H1 (cell line): ENCODE measurements around the gene KCNJ4. TPM values are rescaled to one million over a fixed set of nuclear protein-coding genes. Genes with fewer than 3 reads are reported as not detected.
"Not testable (repeated sequence)": the region's sequence is repeated elsewhere in the genome, so short reads cannot be mapped to it uniquely, and the experiment has no call there.

Source experiments
- CTCF ChIA-PET: fragments of 300-600 bp; sonication (Branson Sonifier 250); formaldehyde crosslinking; loops from one replicate; lab custom pipeline; 2021; ENCODE audit not compliant: partially characterized antibody; lab: Charles Lee
- POLR2A ChIA-PET: fragments of 300-600 bp; sonication (Branson Sonifier 250); formaldehyde crosslinking; loops from one replicate; lab custom pipeline; 2021; ENCODE audit warnings: inconsistent platforms; ENCODE audit not compliant: partially characterized antibody; lab: Charles Lee
- DNase-seq, 2 experiments: peaks; one replicate each; pipeline versions ENCODE4 v3.0.0 to v3.0.0-alpha.2; 2010 to 2022; ENCODE audit warnings: low spot score in 2 of 2, low read depth in 1 of 2, mixed read lengths in 1 of 2
- FAIRE-seq: peaks from 2 replicates; lab custom pipeline; 2011; peaks lifted over from hg19 to GRCh38; lab: Jason Lieb, UNC
- H2AFZ ChIP-seq: 2 replicates; pipeline ENCODE4 v1.8.1; 2012; ENCODE audit warnings: low read length, inconsistent platforms
- H2AK5ac ChIP-seq: 2 replicates; pipeline ENCODE4 v1.6.1; 2013; ENCODE audit warnings: low read depth, low read length
- H2BK120ac ChIP-seq: replicated peaks from 2 replicates; pipeline ENCODE3; 2013; ENCODE audit warnings: low read depth, low read length, inconsistent platforms
- H2BK12ac ChIP-seq: 2 replicates; pipeline ENCODE4 v1.6.1; 2013; ENCODE audit warnings: low read depth, low read length
- H2BK15ac ChIP-seq: 2 replicates; pipeline ENCODE4 v1.6.1; 2013; ENCODE audit warnings: low read length
- H2BK20ac ChIP-seq: 2 replicates; pipeline ENCODE4 v1.6.1; 2013; ENCODE audit warnings: low read length
- H2BK5ac ChIP-seq: 2 replicates; pipeline ENCODE4 v1.6.1; 2013; ENCODE audit warnings: low read depth, low read length
- H3K14ac ChIP-seq: 2 replicates; pipeline ENCODE4 v1.6.1; 2013; ENCODE audit warnings: inconsistent platforms; ENCODE audit not compliant: insufficient read length
- H3K18ac ChIP-seq: 2 replicates; pipeline ENCODE4 v1.6.1; 2013; ENCODE audit warnings: low read length; ENCODE audit errors: extremely low read depth
- H3K23ac ChIP-seq: 2 replicates; pipeline ENCODE4 v1.6.1; 2013; ENCODE audit warnings: inconsistent platforms; ENCODE audit not compliant: insufficient read length
- H3K23me2 ChIP-seq: 2 replicates; pipeline ENCODE4 v1.6.1; 2013; ENCODE audit warnings: low read depth, low read length
- H3K27ac ChIP-seq: 2 replicates; pipeline ENCODE4 v1.6.1; 2011; ENCODE audit warnings: low read depth, low read length, inconsistent platforms
- H3K27me3 ChIP-seq, 4 experiments: replicated peaks in 1 of 4; 1 replicate in 1 of 4; 2 replicates in 3 of 4; pipeline versions ENCODE4 v1.6.1 to v1.8.1; 2011 to 2013; ENCODE audit warnings: low read length in 3 of 4, mild to moderate bottlenecking in 3 of 4, inconsistent platforms in 2 of 4, mixed read lengths in 2 of 4, moderate library complexity in 1 of 4; ENCODE audit not compliant: control insufficient read depth in 3 of 4, insufficient read depth in 3 of 4; ENCODE audit errors: extremely low read depth in 1 of 4
- H3K36me3 ChIP-seq, 4 experiments: 2 replicates each; pipeline versions ENCODE4 v1.6.1 to v1.8.1; 2011 to 2013; ENCODE audit warnings: mild to moderate bottlenecking in 4 of 4, low read length in 3 of 4, moderate library complexity in 2 of 4, control low read depth in 1 of 4, inconsistent platforms in 1 of 4; ENCODE audit not compliant: insufficient read depth in 4 of 4, control insufficient read depth in 2 of 4
- H3K4ac ChIP-seq: replicated peaks from 2 replicates; pipeline ENCODE3; 2013; ENCODE audit warnings: low read length, low read depth, mixed read lengths, inconsistent platforms; ENCODE audit not compliant: insufficient read length
- H3K4me1 ChIP-seq, 4 experiments: replicated peaks in 1 of 4; 1 replicate in 1 of 4; 2 replicates in 3 of 4; pipeline versions ENCODE4 v1.6.1 to v1.8.1; 2011 to 2013; ENCODE audit warnings: low read length in 3 of 4, inconsistent platforms in 2 of 4, mixed read lengths in 1 of 4; ENCODE audit not compliant: insufficient read depth in 4 of 4, control insufficient read depth in 3 of 4
- H3K4me2 ChIP-seq, 2 experiments: 2 replicates each; pipeline versions ENCODE4 v1.6.1 to v1.8.1; 2011 to 2013; ENCODE audit warnings: low read depth in 2 of 2, low read length in 2 of 2, control low read depth in 1 of 2, inconsistent platforms in 1 of 2, mild to moderate bottlenecking in 1 of 2; ENCODE audit not compliant: insufficient read depth in 1 of 2
- H3K4me3 ChIP-seq, 4 experiments: fragments of 200-600, 300-600 bp in 1 of 4; sonication (generic), shearing (Covaris generic), sonication (Bioruptor Twin) in 1 of 4; 2 replicates each; pipeline versions ENCODE4 v1.5.1 to v1.8.1; 2011 to 2016; ENCODE audit warnings: low read length in 4 of 4, low read depth in 3 of 4, control low read depth in 2 of 4, inconsistent platforms in 2 of 4, mild to moderate bottlenecking in 2 of 4, mixed read lengths in 1 of 4, moderate library complexity in 1 of 4; ENCODE audit not compliant: insufficient read depth in 2 of 4; ENCODE audit errors: extremely low read depth in 1 of 4
- H3K56ac ChIP-seq: replicated peaks from 2 replicates; pipeline ENCODE3; 2013; ENCODE audit warnings: low read depth, mild to moderate bottlenecking, mixed read lengths, low read length, inconsistent platforms; ENCODE audit not compliant: insufficient read length
- H3K79me1 ChIP-seq: 2 replicates; pipeline ENCODE4 v1.6.1; 2013; ENCODE audit warnings: low read depth, low read length, control low read depth
- H3K79me2 ChIP-seq, 2 experiments: 2 replicates each; pipeline versions ENCODE4 v1.6.1 to v1.8.1; 2012 to 2013; ENCODE audit warnings: low read length in 2 of 2, mild to moderate bottlenecking in 2 of 2, inconsistent platforms in 1 of 2; ENCODE audit not compliant: insufficient read depth in 2 of 2, control insufficient read depth in 1 of 2
- H3K9ac ChIP-seq, 4 experiments: replicated peaks in 1 of 4; 1 replicate in 1 of 4; 2 replicates in 3 of 4; pipeline versions ENCODE4 v1.6.1 to v1.8.1; 2011 to 2013; ENCODE audit warnings: low read depth in 3 of 4, low read length in 3 of 4, control low read depth in 2 of 4, mild to moderate bottlenecking in 2 of 4, moderate library complexity in 2 of 4, inconsistent platforms in 1 of 4; ENCODE audit errors: extremely low read depth in 1 of 4
- H3K9me3 ChIP-seq, 2 experiments: 2 replicates each; pipeline versions ENCODE4 v1.6.1 to v1.8.1; 2012 to 2013; ENCODE audit warnings: mild to moderate bottlenecking in 2 of 2, moderate library complexity in 2 of 2, control low read depth in 1 of 2, inconsistent platforms in 1 of 2, low read depth in 1 of 2, low read length in 1 of 2, mixed read lengths in 1 of 2; ENCODE audit not compliant: insufficient read depth in 2 of 2
- H4K20me1 ChIP-seq, 2 experiments: replicated peaks in 1 of 2; 2 replicates each; pipeline versions ENCODE3 to v1.8.1; 2011 to 2013; ENCODE audit warnings: inconsistent platforms in 2 of 2, low read length in 2 of 2, mild to moderate bottlenecking in 1 of 2; ENCODE audit not compliant: insufficient read depth in 2 of 2, control insufficient read depth in 1 of 2
- H4K5ac ChIP-seq: 2 replicates; pipeline ENCODE4 v1.6.1; 2013; ENCODE audit warnings: low read length, low read depth, mixed read lengths, inconsistent platforms; ENCODE audit not compliant: insufficient read length
- H4K8ac ChIP-seq: 2 replicates; pipeline ENCODE4 v1.8.0; 2013; ENCODE audit warnings: mild to moderate bottlenecking, moderate library complexity, low read length, inconsistent platforms; ENCODE audit not compliant: insufficient read depth; ENCODE audit errors: extremely low read depth
- H4K91ac ChIP-seq: replicated peaks from 2 replicates; pipeline ENCODE3; 2013; ENCODE audit warnings: low read length, mixed read lengths, inconsistent platforms; ENCODE audit not compliant: insufficient read length
- WGBS, 2 experiments: shearing (Covaris generic) in 1 of 2; methylation state at CpG; one replicate each; pipeline versions ENCODE4 v1.1.6 to v1.1.7; 2013 to 2015; ENCODE audit warnings: low lambda C conversion rate in 2 of 2, mixed read lengths in 2 of 2, inconsistent platforms in 1 of 2, low coverage in 1 of 2, missing lambda C conversion rate in 1 of 2; ENCODE audit not compliant: insufficient replicate concordance in 2 of 2, insufficient coverage in 1 of 2, insufficient read length in 1 of 2; ENCODE audit errors: extremely low coverage in 1 of 2, missing lambda C conversion rate in 1 of 2; 5-methylcytosine and 5-hydroxymethylcytosine counted together
- polyA plus RNA-seq, 7 experiments: library from polyadenylated mRNA; depleted of rRNA in 3 of 7; stranded (reverse) in 5 of 7; unstranded in 2 of 7; fragments of >200 nt in 5 of 7; fragments of 200-250 nt in 2 of 7; gene quantifications; 1 replicate in 5 of 7; 2 replicates in 1 of 7; 4 replicates in 1 of 7; pipeline versions ENCODE4 v1.2.1 to v1.2.3, GENCODE V29; 2011 to 2013; ENCODE audit warnings: missing spikeins in 2 of 7, mixed read lengths in 2 of 7
- total RNA-seq: library from RNA; stranded (reverse); fragmentation: NEBNext Ultra II Directional; extraction: Animal tissue kit (Norgen Biotek cat#: 25700); gene quantifications from 2 replicates; pipeline ENCODE4 v1.2.1, GENCODE V29; 2021

The KCNJ4 gene
- total and polyA plus RNA-seq, 2 of the 8 experiments (the other 6 are each of a cell fraction or from before 2014, with no cell fraction given) = 1.4 to 2.2 TPM

- H3K4me2 ChIP-seq = peak overlapping the region; percentile 77 to 94
- H2BK20ac ChIP-seq, H3K4ac ChIP-seq, H2AK5ac ChIP-seq, H4K91ac ChIP-seq, DNase-seq, FAIRE-seq, H2BK12ac ChIP-seq, H3K23me2 ChIP-seq, H3K56ac ChIP-seq, H2BK120ac ChIP-seq, H2BK15ac ChIP-seq, H3K9me3 ChIP-seq, H4K8ac ChIP-seq, H3K27me3 ChIP-seq, H2BK5ac ChIP-seq, H3K23ac ChIP-seq, H3K79me1 ChIP-seq, CTCF ChIA-PET, H4K5ac ChIP-seq, H3K14ac ChIP-seq, H4K20me1 ChIP-seq, H3K18ac ChIP-seq, H2AFZ ChIP-seq, H3K36me3 ChIP-seq: not testable (repeated sequence)
- H3K4me3 ChIP-seq = peak overlapping the region; percentile 10 to 84 (median 26); a peak in 5 of 8 replicates
- peak overlapping the region; percentile 67; the same call in 1 of the 2 replicates for H3K27ac ChIP-seq
- 22% methylated on average over 6 of the region's 6 CpGs; no CpG with 5 or more reads in 1 of the 2 experiments for WGBS, 2 experiments
- POLR2A ChIA-PET = interaction anchor here (1.8 to 2.1 kb wide), 2 partner anchors 18 to 175 kb away, joined by 4 to 5 read pairs; partner anchors contain the start of gene DMC1
- H3K4me1 ChIP-seq = peaks cover 5 to 16% (median 8%) of the 10 kb centered on the region in 4 experiments; a peak in 6 of 7 replicates
- peak overlapping the region in 2 of 4 experiments; percentile 7 to 43; a peak in 1 of 7 replicates for H3K9ac ChIP-seq
- H3K79me2 ChIP-seq = peaks cover 8 to 72% of the 10 kb centered on the region in 2 experiments; a peak in 3 of 4 replicates
Measured at GRCh38 chr22:38394929-38395624, 59.9 kb downstream of the KCNJ4 start.
